Glutamatergic neuron (in vitro differentiated cells): Measurements from ENCODE around the gene LLGL2. TPM values are rescaled to one million over a fixed set of nuclear protein-coding genes. Genes with fewer than 3 reads are reported as not detected.

Source experiments
- DNase-seq: peaks from one replicate; pipeline ENCODE4 v3.0.0; 2022
- H3K27ac Mint-ChIP-seq: one replicate; pipeline ENCODE4 v1.8.0; 2020; ENCODE audit warnings: mild to moderate bottlenecking, mixed read lengths, inconsistent platforms; ENCODE audit not compliant: unreplicated experiment
- H3K27me3 Mint-ChIP-seq: one replicate; pipeline ENCODE4 v1.8.0; 2020; ENCODE audit warnings: mild to moderate bottlenecking, moderate library complexity, mixed read lengths, inconsistent platforms; ENCODE audit not compliant: unreplicated experiment
- H3K36me3 Mint-ChIP-seq: one replicate; pipeline ENCODE4 v1.8.0; 2020; ENCODE audit warnings: mild to moderate bottlenecking, mixed read lengths, inconsistent platforms; ENCODE audit not compliant: unreplicated experiment
- H3K4me1 Mint-ChIP-seq: one replicate; pipeline ENCODE4 v1.8.0; 2020; ENCODE audit warnings: mild to moderate bottlenecking, low read depth, mixed read lengths, inconsistent platforms; ENCODE audit not compliant: unreplicated experiment
- H3K4me3 Mint-ChIP-seq: one replicate; pipeline ENCODE4 v1.8.0; 2020; ENCODE audit warnings: mild to moderate bottlenecking, mixed read lengths, inconsistent platforms; ENCODE audit not compliant: unreplicated experiment
- H3K9me3 Mint-ChIP-seq: one replicate; pipeline ENCODE4 v1.8.0; 2020; ENCODE audit warnings: mild to moderate bottlenecking, moderate library complexity, mixed read lengths, inconsistent platforms; ENCODE audit not compliant: unreplicated experiment
- CTCF ChIP-seq: fragments of 200-600 bp; sonication (generic); IDR thresholded peaks from one replicate; pipeline ENCODE4 v1.5.0; 2021; ENCODE audit not compliant: partially characterized antibody, unreplicated experiment
- total RNA-seq: library from RNA; stranded (reverse); fragmentation: NEBNext Ultra II Directional; extraction: Animal tissue kit (Norgen Biotek cat#: 25700); gene quantifications from one replicate; pipeline ENCODE4 v1.2.1, GENCODE V29; 2021; ENCODE audit not compliant: unreplicated experiment

Gene LLGL2
- total RNA-seq, 1 donor from 2014 or later, result 4.8 TPM

GRCh38 chr17:75505640-75506039, 19.9 kb upstream of the LLGL2 start:
- Mint-ChIP-seq H3K4me1 (no peaks in the 10 kb centered on the region), H3K27ac (no peak overlapping the region), H3K4me3 (no peak overlapping the region), H3K9me3 (no peaks in the 10 kb centered on the region), H3K36me3 (no peaks in the 10 kb centered on the region), H3K27me3 (no peaks in the 10 kb centered on the region)
- DNase-seq, result no peak
- no peak for TF ChIP-seq CTCF

GRCh38 chr17:75506134-75506533, 19.4 kb upstream of the LLGL2 start:
- Mint-ChIP-seq H3K4me1 (no peaks in the 10 kb centered on the region), H3K4me3 (no peak overlapping the region), H3K9me3 (no peaks in the 10 kb centered on the region), H3K36me3 (no peaks in the 10 kb centered on the region), H3K27ac (no peak overlapping the region), H3K27me3 (no peaks in the 10 kb centered on the region)
- no peak for DNase-seq
- no peak for TF ChIP-seq CTCF

GRCh38 chr17:75506888-75507287, 18.6 kb upstream of the LLGL2 start:
- no peak for TF ChIP-seq CTCF
- DNase-seq, result no peak

GRCh38 chr17:75507733-75508719, 17.5 kb upstream of the LLGL2 start:
- Mint-ChIP-seq H3K4me3 (no peak overlapping the region), H3K36me3 (no peaks in the 10 kb centered on the region), H3K27me3 (peaks cover 2% of the 10 kb centered on the region), H3K9me3 (no peaks in the 10 kb centered on the region), H3K4me1 (no peaks in the 10 kb centered on the region), H3K27ac (no peak overlapping the region)
- no peak for DNase-seq
- no peak for TF ChIP-seq CTCF

More at GRCh38 chr17:75506888-75507287, 18.6 kb upstream of the LLGL2 start:
- H3K4me3 Mint-ChIP-seq, result no peak overlapping the region
- H3K9me3 Mint-ChIP-seq, result no peaks in the 10 kb centered on the region
- peaks cover 2% of the 10 kb centered on the region for H3K27me3 Mint-ChIP-seq
- H3K4me1 Mint-ChIP-seq, result no peaks in the 10 kb centered on the region
- H3K36me3 Mint-ChIP-seq, result no peaks in the 10 kb centered on the region
- H3K27ac Mint-ChIP-seq, result no peak overlapping the region

GRCh38 chr17:75508931-75509361, 16.6 kb upstream of the LLGL2 start:
- H3K4me1 Mint-ChIP-seq, result no peaks in the 10 kb centered on the region
- H3K36me3 Mint-ChIP-seq, result no peaks in the 10 kb centered on the region
- TF ChIP-seq CTCF, result no peak
- H3K4me3 Mint-ChIP-seq, result no peak overlapping the region
- H3K27ac Mint-ChIP-seq, result no peak overlapping the region
- DNase-seq, result no peak
- no peaks in the 10 kb centered on the region for H3K9me3 Mint-ChIP-seq
- peaks cover 2% of the 10 kb centered on the region for H3K27me3 Mint-ChIP-seq
